A549 (cell line): ENCODE measurements around the gene MED16. TPM values are rescaled to one million over a fixed set of nuclear protein-coding genes. Genes with fewer than 3 reads are reported as not detected.

Source experiments
- ATAC-seq, 2 experiments: fragments of 200-7000 bp in 1 of 2; fragments of >200 bp in 1 of 2; cut with Nextera tagmentation in 1 of 2; cut with Tn5 transposase in 1 of 2; 3 replicates each; pipeline versions ENCODE4 v1.8.0 to v1.9.1; 2018 to 2020; ENCODE audit warnings: mild to moderate bottlenecking in 1 of 2, moderate library complexity in 1 of 2
- CTCF ChIA-PET: fragments of 300-600 bp; sonication (Branson Sonifier 250); formaldehyde crosslinking; extraction: SDS; loops from one replicate; lab custom pipeline; 2021; ENCODE audit warnings: antibody characterized with exemption, inconsistent platforms; lab: Yijun Ruan, JAX
- POLR2A ChIA-PET: fragments of 350-600 bp; formaldehyde crosslinking; extraction: SDS; loops from one replicate; lab custom pipeline; 2021; ENCODE audit warnings: antibody characterized with exemption, inconsistent platforms; lab: Yijun Ruan, JAX
- DNase-seq, 2 experiments: peaks; one replicate each; pipeline versions ENCODE4 v3.0.0 to v3.0.0-alpha.2; 2011 to 2016; ENCODE audit warnings: low read depth in 1 of 2, low spot score in 1 of 2
- FAIRE-seq: peaks from 2 replicates; lab custom pipeline; 2011; peaks lifted over from hg19 to GRCh38; lab: Jason Lieb, UNC
- H3K27ac ChIP-seq, 2 experiments: fragments of >200 bp; sonication (Bioruptor Twin); formaldehyde crosslinking; 3 replicates each; pipeline ENCODE4 v1.5.1; 2016 to 2017
- H3K4me1 ChIP-seq: fragments of >200 bp; sonication (Bioruptor Twin); formaldehyde crosslinking; 3 replicates; pipeline ENCODE4 v1.6.1; 2016
- H3K4me2 ChIP-seq: fragments of >200 bp; sonication (Bioruptor Twin); formaldehyde crosslinking; 3 replicates; pipeline ENCODE4 v1.6.1; 2016
- H3K4me3 ChIP-seq: fragments of >200 bp; sonication (Bioruptor Twin); formaldehyde crosslinking; 3 replicates; pipeline ENCODE4 v1.5.1; 2016
- H3K9me3 ChIP-seq: fragments of >200 bp; sonication (Bioruptor Twin); formaldehyde crosslinking; 3 replicates; pipeline ENCODE4 v1.6.1; 2016
- CBX2 ChIP-seq: fragments of 200-600 bp; sonication (generic); IDR thresholded peaks from 2 replicates; pipeline ENCODE4 v1.6.1; 2016; ENCODE audit warnings: low read depth, mild to moderate bottlenecking, borderline replicate concordance
- CBX8 ChIP-seq: fragments of 200-600 bp; sonication (generic); IDR thresholded peaks from 2 replicates; pipeline ENCODE4 v1.6.1; 2016
- EHF ChIP-seq: fragments of 250-450 bp; sonication (Bioruptor Pico); IDR thresholded peaks from 2 replicates; pipeline ENCODE4 v1.5.0; 2020; ENCODE audit warnings: mild to moderate bottlenecking
- FOSL2 ChIP-seq, 2 experiments: fragments of 450-650 bp in 1 of 2; fragments of >200 bp in 1 of 2; sonication (Bioruptor Twin) in 1 of 2; formaldehyde crosslinking; IDR thresholded peaks; 2 replicates each; pipeline versions ENCODE4 v1.5.0 to v1.6.1; 2016 to 2020; ENCODE audit warnings: mild to moderate bottlenecking in 1 of 2, moderate library complexity in 1 of 2
- GATA3 ChIP-seq: IDR thresholded peaks from 2 replicates; pipeline ENCODE4 v1.6.1; 2012; ENCODE audit warnings: borderline replicate concordance
- HDAC2 ChIP-seq: fragments of 200-600 bp; sonication (generic); IDR thresholded peaks from 2 replicates; pipeline ENCODE4 v1.6.1; 2016
- HOXA7 ChIP-seq: fragments of 250-450 bp; sonication (Bioruptor Pico); IDR thresholded peaks from 2 replicates; pipeline ENCODE4 v1.5.0; 2020; ENCODE audit warnings: mild to moderate bottlenecking, moderate library complexity
- MAFK ChIP-seq: fragments of 450-650 bp; IDR thresholded peaks from 2 replicates; pipeline ENCODE4 v1.6.1; 2014; ENCODE audit not compliant: partially characterized antibody
- NR3C1 ChIP-seq: fragments of >200 bp; sonication (Bioruptor Twin); formaldehyde crosslinking; IDR thresholded peaks from 3 replicates; pipeline ENCODE4 v1.6.1; 2017
- RAD21 ChIP-seq, 2 experiments: fragments of >200 bp in 1 of 2; sonication (Bioruptor Twin) in 1 of 2; formaldehyde crosslinking in 1 of 2; IDR thresholded peaks in 1 of 2; conservative IDR thresholded peaks in 1 of 2; 2 replicates in 1 of 2; 3 replicates in 1 of 2; pipeline ENCODE4 v1.6.1; 2012 to 2018; ENCODE audit warnings: inconsistent platforms in 1 of 2
- SMC3 ChIP-seq: fragments of >200 bp; sonication (Bioruptor Twin); formaldehyde crosslinking; IDR thresholded peaks from 3 replicates; pipeline ENCODE4 v1.6.1; 2018; ENCODE audit warnings: inconsistent platforms
- SREBF2 ChIP-seq: fragments of 450-650 bp; IDR thresholded peaks from 2 replicates; pipeline ENCODE4 v1.6.1; 2014; ENCODE audit warnings: mild to moderate bottlenecking, moderate library complexity
- TFCP2L1 ChIP-seq: fragments of 250-450 bp; sonication (Bioruptor Pico); IDR thresholded peaks from 2 replicates; pipeline ENCODE4 v1.5.0; 2021; ENCODE audit warnings: mild to moderate bottlenecking
- ZNF302 ChIP-seq: fragments of 250-450 bp; sonication (Bioruptor Pico); IDR thresholded peaks from 2 replicates; pipeline ENCODE4 v1.9.0; 2021; ENCODE audit warnings: inconsistent platforms, mild to moderate bottlenecking, moderate library complexity
- WGBS: methylation state at CpG from one replicate; pipeline ENCODE4 v1.1.6; 2017; ENCODE audit errors: missing lambda C conversion rate; 5-methylcytosine and 5-hydroxymethylcytosine counted together
- polyA plus RNA-seq, 4 experiments: library from polyadenylated mRNA; depleted of rRNA in 3 of 4; stranded (reverse); fragments of >200 nt; fragmentation: RNase III in 1 of 4; extraction: RNeasy Plus Mini Kit Qiagen cat#74134 plus additional on column Dnase treatment in 1 of 4; gene quantifications; 2 replicates in 3 of 4; 3 replicates in 1 of 4; pipeline ENCODE4 v1.2.3, GENCODE V29; 2011 to 2017
- TF ChIP-seq, protein P1 (sequence below): IDR thresholded peaks from 2 replicates; pipeline ENCODE4 v1.6.1; 2012
- TF ChIP-seq, protein P2 (sequence below): fragments of 250-450 bp; sonication (Bioruptor Pico); IDR thresholded peaks from 2 replicates; pipeline ENCODE4 v1.5.0; 2020; ENCODE audit warnings: low read depth, mild to moderate bottlenecking, moderate library complexity
- TF ChIP-seq, protein P3 (sequence below): IDR thresholded peaks from 2 replicates; pipeline ENCODE4 v1.6.1; 2012
- TF ChIP-seq, protein P4 (sequence below): IDR thresholded peaks from 2 replicates; pipeline ENCODE4 v1.6.1; 2012; ENCODE audit warnings: low read depth, borderline replicate concordance
- TF ChIP-seq, protein P5 (sequence below): fragments of >200 bp; sonication (Bioruptor Twin); formaldehyde crosslinking; IDR thresholded peaks from 2 replicates; pipeline ENCODE4 v1.6.1; 2016

MED16 gene
- polyA plus RNA-seq, 2 of the 4 experiments (the other 2 are of a cell fraction), result 8.0 to 12.7 TPM

DNA sequence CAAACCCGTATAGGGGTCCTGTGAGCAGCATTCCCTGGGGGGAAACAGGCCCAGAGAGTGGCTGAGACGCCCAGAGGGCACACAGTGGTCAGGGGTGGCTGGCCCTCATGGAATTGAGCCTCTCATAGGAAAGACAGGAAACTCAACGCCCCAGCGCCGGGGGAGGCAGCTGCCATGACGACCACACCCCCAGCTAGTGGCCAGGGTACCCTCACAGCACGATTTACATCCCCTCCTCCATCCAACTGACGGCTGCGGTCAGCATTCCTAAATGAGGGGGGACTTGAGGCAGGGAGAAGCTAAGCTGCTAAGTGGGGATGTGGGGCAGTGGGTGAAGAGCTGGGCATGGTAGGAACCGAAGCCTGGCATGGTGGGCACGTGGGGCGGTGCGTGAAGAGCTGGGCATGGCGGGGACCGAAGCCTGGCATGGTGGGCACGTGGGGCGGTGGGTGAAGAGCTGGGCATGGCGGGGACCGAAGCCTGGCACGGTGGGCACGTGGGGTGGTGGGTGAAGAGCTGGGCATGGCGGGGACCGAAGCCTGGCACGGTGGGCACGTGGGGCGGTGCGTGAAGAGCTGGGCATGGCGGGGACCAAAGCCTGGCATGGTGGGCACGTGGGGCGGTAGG, 10.0 kb downstream of the MED16 start:
- FAIRE-seq, result no peak
- Histone ChIP-seq H3K4me1 (no peaks in the 10 kb centered on the region), H3K27ac (no peak overlapping the region), H3K9me3 (no peaks in the 10 kb centered on the region), H3K4me2 (no peak overlapping the region), H3K4me3 (no peak overlapping the region)
- no peak for DNase-seq
- TF ChIP-seq FOSL2 (IDR thresholded peaks at IDR 0.05), result no peak
- no peak for TF ChIP-seq FOSL2 (CRISPR knock-in tag; IDR thresholded peaks at IDR 0.05)
- no peak for TF ChIP-seq MAFK
- TF ChIP-seq, protein P1, sequence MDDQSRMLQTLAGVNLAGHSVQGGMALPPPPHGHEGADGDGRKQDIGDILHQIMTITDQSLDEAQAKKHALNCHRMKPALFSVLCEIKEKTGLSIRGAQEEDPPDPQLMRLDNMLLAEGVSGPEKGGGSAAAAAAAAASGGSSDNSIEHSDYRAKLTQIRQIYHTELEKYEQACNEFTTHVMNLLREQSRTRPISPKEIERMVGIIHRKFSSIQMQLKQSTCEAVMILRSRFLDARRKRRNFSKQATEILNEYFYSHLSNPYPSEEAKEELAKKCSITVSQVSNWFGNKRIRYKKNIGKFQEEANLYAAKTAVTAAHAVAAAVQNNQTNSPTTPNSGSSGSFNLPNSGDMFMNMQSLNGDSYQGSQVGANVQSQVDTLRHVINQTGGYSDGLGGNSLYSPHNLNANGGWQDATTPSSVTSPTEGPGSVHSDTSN, result no peak
- no peak for TF ChIP-seq CBX2
- no peak for TF ChIP-seq HOXA7 (CRISPR knock-in tag)
- no peak for TF ChIP-seq TFCP2L1 (CRISPR knock-in tag)
- no peak for TF ChIP-seq NR3C1
- no peak for TF ChIP-seq CBX8
- TF ChIP-seq, protein P2, sequence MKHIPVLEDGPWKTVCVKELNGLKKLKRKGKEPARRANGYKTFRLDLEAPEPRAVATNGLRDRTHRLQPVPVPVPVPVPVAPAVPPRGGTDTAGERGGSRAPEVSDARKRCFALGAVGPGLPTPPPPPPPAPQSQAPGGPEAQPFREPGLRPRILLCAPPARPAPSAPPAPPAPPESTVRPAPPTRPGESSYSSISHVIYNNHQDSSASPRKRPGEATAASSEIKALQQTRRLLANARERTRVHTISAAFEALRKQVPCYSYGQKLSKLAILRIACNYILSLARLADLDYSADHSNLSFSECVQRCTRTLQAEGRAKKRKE (CRISPR knock-in tag), result no peak
- no peak for TF ChIP-seq HDAC2
- TF ChIP-seq, protein P3, sequence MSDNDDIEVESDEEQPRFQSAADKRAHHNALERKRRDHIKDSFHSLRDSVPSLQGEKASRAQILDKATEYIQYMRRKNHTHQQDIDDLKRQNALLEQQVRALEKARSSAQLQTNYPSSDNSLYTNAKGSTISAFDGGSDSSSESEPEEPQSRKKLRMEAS, result no peak
- no peak for TF ChIP-seq SMC3
- ATAC-seq, result no peak
- ChIA-PET POLR2A (no interaction called here), CTCF (no interaction called here)
- 90% methylated on average over 15 of the region's 30 CpGs for WGBS

DNA sequence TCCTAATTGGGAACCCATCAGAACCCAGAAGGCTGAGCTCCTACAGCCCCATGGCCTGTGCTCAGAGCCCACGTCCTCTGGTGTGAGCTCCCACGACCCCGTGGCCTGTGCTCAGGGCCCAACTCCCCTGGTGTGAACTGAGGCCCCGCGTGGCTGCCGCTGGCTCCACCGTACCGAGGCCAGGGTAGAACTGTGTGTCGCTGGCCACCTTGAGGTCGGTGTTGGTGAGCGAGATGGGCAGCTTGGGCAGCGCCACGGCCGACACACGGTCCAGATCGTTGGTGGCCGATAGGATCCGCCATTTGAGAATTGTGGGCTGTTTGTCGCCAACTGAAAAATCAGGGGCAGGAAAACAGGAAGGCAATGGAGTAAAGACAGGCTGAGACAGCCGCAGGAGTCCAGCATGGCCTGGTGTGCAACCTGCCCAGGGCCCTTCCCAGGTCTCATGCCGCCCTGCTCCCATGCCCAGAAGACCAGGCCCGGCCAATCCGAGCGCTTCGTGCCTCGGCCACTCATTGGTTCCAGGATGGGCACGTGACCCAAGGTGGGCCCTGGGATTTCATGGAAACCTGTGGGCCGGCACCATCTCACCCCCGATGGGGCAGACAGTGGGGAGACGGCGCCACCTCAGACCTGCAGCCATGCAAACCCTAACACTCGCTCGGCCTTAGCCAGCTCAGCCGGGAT, 11.5 kb downstream of the MED16 start:
- ChIA-PET CTCF (no interaction called here), POLR2A (no interaction called here)
- ATAC-seq (no peak), DNase-seq (no peak), FAIRE-seq (no peak)
- Histone ChIP-seq H3K9me3 (no peaks in the 10 kb centered on the region), H3K4me1 (no peaks in the 10 kb centered on the region), H3K4me3 (no peak overlapping the region), H3K27ac (no peak overlapping the region), H3K4me2 (no peak overlapping the region)
- TF ChIP-seq, protein P4, sequence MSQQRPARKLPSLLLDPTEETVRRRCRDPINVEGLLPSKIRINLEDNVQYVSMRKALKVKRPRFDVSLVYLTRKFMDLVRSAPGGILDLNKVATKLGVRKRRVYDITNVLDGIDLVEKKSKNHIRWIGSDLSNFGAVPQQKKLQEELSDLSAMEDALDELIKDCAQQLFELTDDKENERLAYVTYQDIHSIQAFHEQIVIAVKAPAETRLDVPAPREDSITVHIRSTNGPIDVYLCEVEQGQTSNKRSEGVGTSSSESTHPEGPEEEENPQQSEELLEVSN, result no peak
- TF ChIP-seq GATA3 (no peak), EHF (CRISPR knock-in tag) (no peak), TFCP2L1 (CRISPR knock-in tag) (no peak), SREBF2 (no peak), SMC3 (no peak), ZNF302 (CRISPR knock-in tag) (no peak), RAD21 (conservative IDR thresholded peaks at IDR 0.05 in 1 of 2, IDR thresholded peaks at IDR 0.05 in 1 of 2) (no peak)
- TF ChIP-seq, protein P5, sequence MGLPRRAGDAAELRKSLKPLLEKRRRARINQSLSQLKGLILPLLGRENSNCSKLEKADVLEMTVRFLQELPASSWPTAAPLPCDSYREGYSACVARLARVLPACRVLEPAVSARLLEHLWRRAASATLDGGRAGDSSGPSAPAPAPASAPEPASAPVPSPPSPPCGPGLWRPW, result no peak
- 95% methylated on average over 31 of the region's 34 CpGs for WGBS
